ENCODE data around the gene ZNF70. TPM values are rescaled to one million over a fixed set of nuclear protein-coding genes. Genes with fewer than 3 reads are reported as not detected.

The ZNF70 gene
- total RNA-seq, 1 donor from 2014 or later: 2.5 TPM

DNA sequence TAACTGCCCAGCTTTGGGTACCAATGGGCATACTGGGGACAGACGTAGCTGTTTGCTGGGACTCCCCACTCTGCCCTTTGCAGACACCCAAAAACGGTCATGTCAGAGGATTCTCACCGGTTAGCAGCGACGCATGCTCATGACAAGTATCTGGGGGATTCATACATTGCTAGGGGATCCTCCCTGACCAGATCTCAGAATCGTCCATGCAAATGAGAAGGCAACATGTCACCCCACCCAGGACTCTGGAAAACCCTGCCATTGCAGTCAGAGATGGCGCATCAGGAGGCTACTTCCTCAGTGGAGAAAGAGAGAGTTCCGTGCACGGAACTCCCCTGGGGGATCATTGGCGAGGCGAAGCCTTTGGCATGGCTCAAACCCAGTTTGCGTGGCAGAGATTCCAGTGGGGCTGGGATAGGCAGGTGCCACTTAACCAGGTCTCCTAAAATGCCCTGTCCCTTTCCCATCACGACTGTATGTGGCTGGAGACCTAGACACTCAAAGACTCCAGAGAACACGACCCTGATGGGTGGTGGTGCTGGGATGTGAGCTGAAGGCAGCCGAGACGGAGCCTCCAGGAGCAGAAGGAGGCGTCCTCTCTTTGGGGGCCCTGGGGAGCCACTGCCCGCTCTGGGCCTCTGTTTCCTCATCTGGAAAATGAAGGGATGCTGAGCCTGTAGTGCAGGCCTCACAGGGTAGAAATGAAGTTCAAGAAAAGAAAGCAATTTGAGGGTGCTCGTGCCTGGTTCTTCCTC, 55.2 kb downstream of the ZNF70 start:
- no peaks in the 10 kb centered on the region for H3K27me3 Mint-ChIP-seq
- peaks cover 42% of the 10 kb centered on the region for H3K36me3 Mint-ChIP-seq (ENCODE audit: low read depth)
- H3K4me3 Mint-ChIP-seq: peak overlapping the region; percentile 95
- H3K27ac Mint-ChIP-seq: peak overlapping the region; percentile 100
- no peaks in the 10 kb centered on the region for H3K9me3 Mint-ChIP-seq
- peaks cover 41% of the 10 kb centered on the region for H3K4me1 Mint-ChIP-seq
- no peak for DNase-seq
- intact Hi-C loops (cut with micrococcal nuclease): loop anchor here (1.0 to 2.0 kb wide), 2 partner anchors 10 to 21 kb away; no protein-coding TSS in a partner anchor

DNA sequence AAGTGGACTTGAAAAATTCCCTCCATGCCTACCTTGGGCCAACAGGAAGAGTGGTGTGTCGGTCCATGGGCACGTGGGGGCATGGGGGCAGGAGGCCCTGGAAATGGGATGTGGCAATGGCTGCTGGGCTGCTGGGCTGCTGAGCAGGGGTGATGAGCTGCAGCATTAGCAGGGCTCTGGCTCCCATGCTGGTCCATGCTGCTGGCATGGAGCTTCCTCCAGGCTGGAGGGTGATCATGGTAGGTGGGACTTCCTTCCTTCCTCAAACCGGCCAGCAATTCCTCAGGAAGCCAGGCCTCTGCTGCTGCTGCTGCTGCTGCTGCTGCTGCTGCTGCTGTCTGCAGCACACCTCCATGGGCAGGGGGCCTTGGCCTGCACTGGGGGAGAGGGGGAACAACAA, 55.8 kb downstream of the ZNF70 start:
- Mint-ChIP-seq H3K4me3 (peak overlapping the region; percentile 8), H3K27me3 (no peaks in the 10 kb centered on the region), H3K4me1 (peaks cover 35% of the 10 kb centered on the region), H3K27ac (peak overlapping the region; percentile 100), H3K9me3 (no peaks in the 10 kb centered on the region), H3K36me3 (ENCODE audit: low read depth) (peaks cover 36% of the 10 kb centered on the region)
- no peak for DNase-seq
- intact Hi-C loops (cut with micrococcal nuclease): no loop called here

DNA sequence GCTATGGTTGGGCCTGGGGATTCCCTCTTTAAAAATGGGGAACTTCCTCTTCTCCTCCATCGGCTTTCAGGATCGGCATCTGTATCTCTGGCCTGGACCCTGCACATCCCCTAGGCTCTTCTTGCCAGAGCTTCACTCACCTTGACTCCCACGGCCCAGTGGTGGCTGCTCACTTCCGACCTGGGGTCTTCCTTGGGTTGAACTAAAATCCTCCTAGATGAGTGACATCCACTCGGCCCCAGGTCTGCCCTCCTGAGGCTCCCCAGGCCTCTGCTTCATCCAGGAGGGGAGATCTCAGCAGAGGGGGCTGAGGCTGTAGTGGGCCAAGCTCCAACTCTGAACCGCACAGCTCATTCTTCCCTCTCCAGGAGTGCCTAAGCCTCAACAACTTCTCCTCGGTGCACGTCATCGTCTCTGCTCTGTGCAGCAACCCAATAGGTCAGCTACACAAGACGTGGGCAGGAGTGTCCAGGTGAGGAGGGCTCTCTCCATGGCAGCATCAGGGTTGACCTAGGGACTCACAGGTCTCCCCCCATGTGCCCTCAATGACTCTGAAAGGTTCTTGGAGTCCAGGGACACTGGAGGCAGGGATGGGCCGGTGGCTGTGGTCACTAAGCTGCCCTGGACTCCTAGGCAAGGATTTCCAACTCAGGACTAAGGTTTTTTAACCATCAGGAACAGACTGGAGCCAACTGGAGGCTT, 56.8 kb downstream of the ZNF70 start:
- H3K4me1 Mint-ChIP-seq: peaks cover 31% of the 10 kb centered on the region
- intact Hi-C loops (cut with micrococcal nuclease): no loop called here
- no peaks in the 10 kb centered on the region for H3K9me3 Mint-ChIP-seq
- no peaks in the 10 kb centered on the region for H3K27me3 Mint-ChIP-seq
- no peak overlapping the region for H3K4me3 Mint-ChIP-seq
- DNase-seq: no peak
- H3K27ac Mint-ChIP-seq: peak overlapping the region; percentile 29
- peaks cover 27% of the 10 kb centered on the region for H3K36me3 Mint-ChIP-seq (ENCODE audit: low read depth)

DNA sequence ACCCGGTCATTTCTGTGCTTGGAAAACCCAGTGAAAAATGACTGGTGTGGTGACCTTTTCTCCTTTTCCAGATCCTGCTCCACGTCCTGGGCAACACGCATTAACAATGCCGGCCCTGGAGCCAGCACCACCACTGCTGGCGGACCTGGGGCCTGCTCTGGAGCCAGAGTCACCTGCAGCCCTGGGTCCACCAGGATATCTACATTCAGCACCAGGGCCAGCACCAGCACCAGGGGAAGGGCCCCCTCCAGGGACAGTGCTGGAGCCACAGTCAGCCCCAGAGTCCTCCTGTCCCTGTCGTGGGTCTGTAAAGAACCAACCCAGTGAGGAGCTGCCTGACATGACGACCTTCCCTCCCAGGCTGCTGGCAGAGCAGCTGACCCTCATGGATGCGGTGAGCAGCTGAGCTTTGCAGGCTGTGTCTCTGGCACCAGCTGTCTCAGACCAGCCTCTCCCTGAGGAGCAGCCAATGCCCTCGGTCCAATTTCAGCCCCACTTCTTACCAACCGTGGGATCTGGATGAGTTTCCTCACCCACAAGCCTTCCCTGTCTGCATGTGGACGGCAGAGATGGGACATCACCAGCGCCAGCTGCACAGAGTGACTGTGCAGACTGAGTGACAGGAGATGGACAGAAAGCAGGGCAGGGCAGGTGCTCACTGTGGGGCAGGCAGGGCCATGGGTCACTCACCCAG, 58.2 kb downstream of the ZNF70 start:
- intact Hi-C loops (cut with micrococcal nuclease): no loop called here
- no peak for DNase-seq
- Mint-ChIP-seq H3K36me3 (ENCODE audit: low read depth) (peaks cover 26% of the 10 kb centered on the region), H3K4me1 (peaks cover 28% of the 10 kb centered on the region), H3K27me3 (no peaks in the 10 kb centered on the region), H3K9me3 (no peaks in the 10 kb centered on the region), H3K27ac (no peak overlapping the region), H3K4me3 (no peak overlapping the region)

DNA sequence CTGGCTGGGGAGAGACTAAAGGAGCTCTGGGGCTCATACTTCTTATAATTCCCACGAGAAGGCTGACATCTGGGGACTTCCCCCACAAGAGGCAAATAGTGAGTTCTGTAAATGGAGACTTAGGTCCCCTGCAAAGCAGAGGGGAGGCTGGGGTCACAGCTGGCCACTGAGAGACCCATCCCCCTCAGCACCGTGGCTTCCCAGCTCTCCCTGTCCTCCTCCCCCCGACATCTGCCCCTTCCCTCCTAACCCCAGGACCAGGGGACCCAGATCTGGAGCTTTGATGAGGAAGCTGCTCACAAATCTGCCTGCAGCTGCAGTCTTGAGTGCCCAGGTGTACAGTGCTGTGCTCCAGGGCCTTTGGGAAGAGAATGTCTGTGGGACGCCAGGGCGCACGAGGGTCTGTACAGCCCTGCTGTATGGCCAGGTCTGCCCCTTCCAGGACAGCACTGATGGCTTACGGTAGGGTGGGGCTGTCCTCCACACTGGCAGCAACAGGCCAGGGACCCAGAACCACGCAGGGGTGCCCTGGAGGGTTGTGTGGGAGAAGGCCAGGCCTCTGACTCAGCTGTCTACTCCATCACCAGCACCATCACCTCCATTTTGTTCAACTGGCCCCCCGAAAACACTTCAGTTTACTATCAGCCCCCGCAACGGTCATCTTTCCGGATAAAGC, 59.0 kb downstream of the ZNF70 start:
- Mint-ChIP-seq H3K4me1 (peaks cover 21% of the 10 kb centered on the region), H3K9me3 (no peaks in the 10 kb centered on the region), H3K36me3 (ENCODE audit: low read depth) (peaks cover 26% of the 10 kb centered on the region), H3K27me3 (no peaks in the 10 kb centered on the region), H3K27ac (no peak overlapping the region), H3K4me3 (no peak overlapping the region)
- intact Hi-C loops (cut with micrococcal nuclease): no loop called here
- DNase-seq: no peak

DNA sequence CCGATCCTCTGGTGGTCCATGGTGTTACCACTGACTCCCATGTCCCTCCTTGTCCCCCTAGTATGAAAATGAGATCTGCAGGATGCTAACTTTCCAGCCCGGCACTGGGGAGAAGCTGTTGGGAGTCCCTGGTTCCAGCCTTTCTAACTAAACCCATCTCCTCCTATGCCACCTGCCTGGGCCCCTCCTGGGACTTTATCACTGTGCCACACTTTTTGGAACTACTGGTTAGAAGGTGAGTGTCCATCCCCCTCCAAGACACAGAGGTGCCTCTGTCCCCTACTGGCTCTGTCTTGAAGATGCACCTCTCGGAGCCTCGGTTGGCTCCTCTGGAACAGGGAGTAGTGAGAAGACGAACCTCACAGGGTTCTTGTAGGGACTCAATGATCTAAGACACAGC, 60.2 kb downstream of the ZNF70 start, which contains the start of gene RGL4:
TSS of gene RGL4 (plus strand) at position 301 of the 400 bp plus-strand sequence. CDS start 1,018 bp downstream, outside the sequence.
- Mint-ChIP-seq H3K4me3 (no peak within 1 kb of the TSS), H3K9me3 (no peaks in the 10 kb centered on the region), H3K27me3 (no peaks in the 10 kb centered on the region), H3K36me3 (ENCODE audit: low read depth) (peaks cover 23% of the 10 kb centered on the region), H3K27ac (no peak within 1 kb of the TSS), H3K4me1 (peaks cover 9% of the 10 kb centered on the region)
- intact Hi-C loops (cut with micrococcal nuclease): no loop called here
- DNase-seq: no peak

DNA sequence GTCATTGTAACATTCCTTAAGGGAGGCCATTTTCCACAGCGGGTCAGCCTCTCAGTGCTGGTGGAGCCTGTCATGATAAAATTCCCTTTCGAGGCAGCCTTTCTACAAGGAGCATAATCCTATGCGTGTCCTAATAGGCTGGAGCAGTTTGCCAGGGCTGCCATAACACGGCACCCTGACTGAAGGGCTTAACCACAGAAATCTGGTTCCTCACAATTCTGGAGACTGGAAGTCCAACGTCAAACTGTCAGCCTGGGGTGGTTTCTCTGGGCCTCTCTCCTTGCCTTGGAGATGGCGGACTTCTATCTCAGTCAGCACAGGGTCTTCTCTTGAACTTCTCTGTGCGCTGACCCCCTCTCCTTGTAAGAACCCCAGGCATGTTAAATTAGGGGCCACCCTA, 61.5 kb downstream of the ZNF70 start:
- H3K4me1 Mint-ChIP-seq: no peaks in the 10 kb centered on the region
- no peak for DNase-seq
- H3K9me3 Mint-ChIP-seq: no peaks in the 10 kb centered on the region
- no peak overlapping the region for H3K27ac Mint-ChIP-seq
- H3K27me3 Mint-ChIP-seq: no peaks in the 10 kb centered on the region
- intact Hi-C loops (cut with micrococcal nuclease): no loop called here
- H3K4me3 Mint-ChIP-seq: no peak overlapping the region
- H3K36me3 Mint-ChIP-seq (ENCODE audit: low read depth): peaks cover 18% of the 10 kb centered on the region

Other genes starting within 250 kb of the ZNF70 start
- not detected in 2 replicates for gene IGLL1, start 170.8 kb downstream of the ZNF70 start, total RNA-seq
- gene DRICH1, start 118.8 kb downstream of the ZNF70 start, total RNA-seq: 0.24 and 0.61 TPM in 2 replicates
- gene RGL4, start 60.1 kb downstream of the ZNF70 start, total RNA-seq: 6.9 TPM in 2 replicates
- gene VPREB3, start 3.3 kb upstream of the ZNF70 start, total RNA-seq: not detected in 2 replicates
- 0.16 and 0.19 TPM in 2 replicates for gene C22orf15, start 11.9 kb upstream of the ZNF70 start, total RNA-seq
- 122 and 126 TPM in 2 replicates for gene CHCHD10, start 16.9 kb upstream of the ZNF70 start, total RNA-seq
- 0.50 and 0.70 TPM in 2 replicates for gene MMP11, start 21.7 kb upstream of the ZNF70 start, total RNA-seq
- gene SMARCB1, start 35.9 kb upstream of the ZNF70 start, total RNA-seq: 89.9 and 92.2 TPM in 2 replicates
- 13.4 and 14.8 TPM in 2 replicates for gene DERL3, start 87.9 kb upstream of the ZNF70 start, total RNA-seq
- 8.0 and 9.3 TPM in 2 replicates for gene SLC2A11, start 106.8 kb upstream of the ZNF70 start, total RNA-seq
- gene MIF, start 143.3 kb upstream of the ZNF70 start, total RNA-seq: 1,352 and 1,382 TPM in 2 replicates
- 0.36 TPM in 1 of 2 replicates, not detected in the other for gene GSTT2B, start 210.1 kb upstream of the ZNF70 start, total RNA-seq
- gene DDTL, start 215.8 kb upstream of the ZNF70 start, total RNA-seq: 5.0 TPM in 2 replicates
- 106 and 108 TPM in 2 replicates for gene DDT, start 223.3 kb upstream of the ZNF70 start, total RNA-seq
- 0.42 TPM in 1 of 2 replicates, not detected in the other for gene GSTT2, start 229.0 kb upstream of the ZNF70 start, total RNA-seq

Measured in activated CD4-positive, alpha-beta T cell treated with anti-CD3 and anti-CD28 coated beads, Interleukin-2, amount 10 ng/mL, durations not matched to agents 24 days and 14 days (primary cell).